OCI-M2 (cell line): ENCODE data around the gene C13orf42.
"Not testable (repeated sequence)": the region's sequence is repeated elsewhere in the genome, so short reads cannot be mapped to it uniquely, and the experiment has no call there.

Source experiments
- DNase-seq: peaks from one replicate; lab custom pipeline; 2025; ENCODE audit not compliant: unreplicated experiment; lab: John Stamatoyannopoulos, UW

C13orf42 gene

DNA sequence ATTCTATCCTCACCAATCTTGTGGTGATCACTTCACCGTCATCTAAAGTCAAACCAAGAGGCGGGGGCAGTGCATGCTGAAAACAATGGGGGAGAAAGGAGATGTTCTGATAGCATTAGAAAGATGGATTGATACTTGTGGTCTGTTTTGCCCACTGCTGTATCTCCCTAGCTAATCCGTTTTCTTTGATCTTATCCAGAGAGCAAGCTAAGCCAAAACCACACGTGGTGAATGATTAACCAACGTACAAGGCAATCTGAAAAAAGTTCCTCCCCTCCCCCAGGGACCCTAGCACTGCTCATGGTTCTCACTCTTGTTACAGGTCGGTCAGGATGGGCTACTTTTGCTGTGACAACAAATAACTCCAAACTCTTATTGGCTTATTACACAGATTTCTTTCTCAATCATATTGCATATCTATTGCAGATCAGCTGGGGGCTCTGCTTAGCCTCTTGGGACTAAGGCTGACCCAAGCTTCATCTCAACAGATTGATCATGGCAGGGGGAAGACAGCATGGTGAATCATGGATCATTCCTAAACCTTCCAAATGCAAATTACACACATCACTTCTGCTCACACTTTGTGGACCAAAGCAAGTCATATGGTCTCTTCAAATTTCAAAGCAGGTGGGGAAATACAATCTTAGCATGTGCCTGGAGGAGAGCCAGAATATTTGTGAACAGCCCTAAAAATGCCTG is 11.9 kb upstream of the C13orf42 start:
- DNase-seq = no peak

DNA sequence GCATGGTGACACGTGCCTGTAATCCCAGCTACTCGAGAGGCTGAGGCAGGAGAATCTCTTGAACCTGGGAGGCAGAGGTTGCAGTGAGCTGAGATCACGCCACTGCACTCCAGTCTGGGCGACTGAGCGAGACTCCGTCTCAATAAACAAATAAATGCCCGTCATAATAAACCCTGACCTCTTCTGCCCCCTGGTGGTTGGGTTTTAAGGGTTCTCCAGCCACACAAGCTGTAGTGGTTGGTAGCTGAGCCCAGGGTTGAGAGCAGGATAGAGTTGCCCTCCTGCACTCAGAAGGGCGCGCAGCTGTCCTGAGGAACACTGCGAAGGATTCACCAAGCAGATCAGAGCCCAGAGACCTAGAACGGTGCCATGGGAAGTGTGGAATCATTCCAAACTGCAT is 9.8 kb upstream of the C13orf42 start:
- not testable (repeated sequence) for DNase-seq

DNA sequence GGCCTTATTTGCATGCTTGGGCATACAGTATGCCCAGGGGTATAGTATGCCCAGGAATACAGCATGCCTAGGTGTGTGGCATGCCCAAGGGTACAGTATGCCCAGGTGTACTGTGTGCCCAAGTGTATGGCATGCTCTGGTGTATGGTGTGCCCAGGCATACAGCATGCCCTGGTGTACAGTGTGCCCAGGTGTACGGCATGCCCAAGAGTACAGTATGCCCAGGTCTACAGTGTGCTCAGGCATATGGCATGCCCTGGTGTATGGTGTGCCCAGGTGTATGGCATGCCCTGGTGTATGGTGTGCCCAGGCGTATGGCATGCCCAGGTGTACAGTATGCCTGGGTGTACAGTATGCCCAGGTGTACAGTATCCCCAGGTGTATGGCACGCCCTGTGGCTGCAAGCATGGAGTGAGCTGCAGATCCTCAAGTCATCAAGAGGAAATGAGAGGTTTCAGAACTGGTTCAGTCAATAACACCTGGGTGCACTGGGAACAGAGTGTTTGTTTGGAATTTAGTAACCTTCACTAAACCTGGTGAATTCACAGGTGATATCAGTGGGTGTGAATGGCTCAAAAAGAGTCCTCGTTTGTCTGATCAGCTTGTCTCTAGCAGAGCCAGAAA is 7.8 kb upstream of the C13orf42 start:
- DNase-seq = no peak

GRCh38 chr13:51113969-51114368 is 2.9 kb upstream of the C13orf42 start:
- no peak for DNase-seq

DNA sequence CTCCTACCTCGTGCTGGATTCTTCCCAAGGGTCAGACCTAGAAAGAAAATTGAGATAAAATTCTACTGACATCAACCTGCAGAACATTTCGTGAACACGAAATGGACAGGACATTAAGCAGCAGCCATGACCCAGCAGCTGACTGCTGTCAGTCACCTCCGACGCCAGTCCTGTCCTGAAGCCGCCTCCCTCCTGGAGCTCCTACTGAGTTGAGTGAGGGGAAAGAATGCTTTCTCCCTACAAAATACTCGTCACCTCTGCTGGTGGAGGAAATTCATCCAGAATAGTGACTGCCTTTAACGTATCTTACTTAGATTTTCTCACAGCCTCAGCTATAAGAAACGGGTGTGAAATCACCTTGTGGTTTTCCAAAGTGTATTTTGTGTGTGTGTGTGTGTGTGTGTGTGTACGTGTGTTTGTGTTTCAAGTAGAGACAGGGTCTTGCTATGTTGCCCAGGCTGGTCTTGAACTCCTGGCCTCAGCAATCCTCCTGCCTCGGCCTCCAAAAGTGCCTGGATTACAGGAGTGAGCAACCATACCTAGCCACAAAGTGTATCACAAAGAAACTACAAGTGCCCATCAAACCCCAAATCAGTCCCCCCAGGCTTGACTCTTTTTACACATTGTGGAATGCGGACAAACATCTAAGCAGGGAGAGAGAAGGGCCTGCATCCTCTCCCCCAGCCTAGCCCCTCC is 2.3 kb upstream of the C13orf42 start:
- no peak for DNase-seq

DNA sequence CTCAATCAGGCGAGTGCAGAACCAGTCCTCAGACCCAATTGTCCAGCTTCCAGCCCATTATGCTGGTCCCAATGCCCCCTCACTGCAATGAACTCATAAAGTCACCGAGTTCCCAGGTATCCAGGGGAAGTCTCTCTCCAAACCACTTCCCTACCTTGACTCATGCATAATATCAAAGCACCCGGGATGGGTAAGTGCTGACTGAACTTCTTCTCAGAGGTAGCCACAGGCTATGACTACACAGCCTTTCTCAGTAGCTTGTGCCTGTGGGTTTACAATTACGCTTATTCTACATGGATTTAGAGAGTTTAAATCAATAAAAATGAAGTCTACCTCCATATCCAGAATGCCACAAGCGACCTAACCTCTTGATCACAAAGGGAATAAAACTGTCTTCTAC is 1.7 kb upstream of the C13orf42 start:
- DNase-seq = no peak

DNA sequence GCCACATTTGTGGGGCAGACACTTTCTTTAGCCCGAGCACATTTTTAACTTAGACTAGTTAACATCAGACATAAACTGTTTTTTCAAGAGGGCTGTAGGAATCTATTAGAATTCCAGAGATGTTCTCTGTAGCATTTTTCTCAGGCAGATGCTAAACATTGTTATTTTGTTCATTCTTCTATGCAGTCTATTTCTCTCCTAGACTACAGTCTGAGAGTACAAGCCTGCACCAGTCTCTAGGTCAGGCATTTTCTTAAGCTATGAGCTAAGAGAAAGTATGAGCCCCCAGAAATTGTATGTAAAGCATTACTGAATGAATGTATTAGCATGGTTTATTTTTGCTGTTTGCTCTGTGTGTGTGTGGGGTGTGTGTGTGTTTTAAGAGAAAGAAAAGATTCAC is 923 bp upstream of the C13orf42 start:
- DNase-seq = no peak

GRCh38 chr13:51107996-51108395 is 3.1 kb downstream of the C13orf42 start:
- DNase-seq = no peak

- no peak for DNase-seq
Observed at GRCh38 chr13:51105046-51105445, 6.0 kb downstream of the C13orf42 start.

- no peak for DNase-seq
Observed at GRCh38 chr13:51101636-51102235, 9.3 kb downstream of the C13orf42 start.

DNA sequence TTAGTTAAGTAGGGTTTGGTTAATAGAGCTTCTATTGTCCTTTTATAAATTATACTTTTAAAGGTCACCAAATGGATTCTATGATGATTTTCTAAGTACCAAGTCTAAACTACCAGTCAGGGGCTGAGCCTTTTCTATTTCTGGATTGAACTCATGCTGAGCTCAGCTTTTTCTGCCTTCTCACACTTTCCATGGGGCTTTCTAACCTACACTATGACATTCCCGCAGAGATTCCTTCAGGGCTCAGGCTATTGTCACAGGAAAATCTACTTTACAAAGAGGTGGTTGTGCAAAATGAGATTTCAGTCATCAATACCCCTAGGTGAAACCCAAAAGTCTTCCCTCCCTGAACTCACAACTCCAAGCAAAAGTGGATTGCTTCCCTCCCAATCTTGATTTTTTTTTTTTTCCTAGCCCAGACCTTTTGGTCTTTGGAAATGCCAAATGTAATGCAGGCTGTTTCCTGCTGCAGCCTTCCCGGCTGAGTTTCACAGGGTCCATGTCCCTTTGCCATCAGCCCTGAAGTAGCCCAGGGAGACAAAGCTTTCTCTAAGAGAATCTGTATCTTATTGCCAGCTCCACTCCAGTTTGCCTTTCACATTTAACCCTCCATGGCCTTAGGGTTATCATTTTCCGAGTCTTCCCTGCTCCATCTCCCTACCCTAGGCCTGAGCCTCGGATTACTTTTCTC is 13.6 kb downstream of the C13orf42 start:
- DNase-seq = no peak

GRCh38 chr13:51096131-51096530 is 14.9 kb downstream of the C13orf42 start:
- no peak for DNase-seq

- DNase-seq = no peak
Observed at GRCh38 chr13:51093574-51093973, 17.5 kb downstream of the C13orf42 start.

DNA sequence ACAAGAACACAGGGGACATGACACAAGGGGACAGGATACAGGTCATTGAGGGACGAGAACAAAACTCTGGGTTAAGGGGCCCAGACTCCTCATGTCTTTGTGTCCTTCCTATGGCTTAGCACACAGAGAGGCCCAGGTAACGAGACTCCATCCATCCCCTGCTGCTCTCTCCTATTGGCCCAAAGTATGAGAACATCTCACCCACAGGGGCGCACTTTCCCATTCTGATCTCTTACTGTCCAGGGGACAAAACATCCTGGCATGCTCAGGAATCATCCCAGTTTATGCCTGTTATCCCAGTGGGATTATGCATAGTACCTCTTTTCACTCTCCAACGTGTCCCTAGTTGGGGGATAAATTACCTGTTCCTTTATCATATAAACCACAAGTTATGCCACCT is 19.2 kb downstream of the C13orf42 start:
- DNase-seq = no peak

DNA sequence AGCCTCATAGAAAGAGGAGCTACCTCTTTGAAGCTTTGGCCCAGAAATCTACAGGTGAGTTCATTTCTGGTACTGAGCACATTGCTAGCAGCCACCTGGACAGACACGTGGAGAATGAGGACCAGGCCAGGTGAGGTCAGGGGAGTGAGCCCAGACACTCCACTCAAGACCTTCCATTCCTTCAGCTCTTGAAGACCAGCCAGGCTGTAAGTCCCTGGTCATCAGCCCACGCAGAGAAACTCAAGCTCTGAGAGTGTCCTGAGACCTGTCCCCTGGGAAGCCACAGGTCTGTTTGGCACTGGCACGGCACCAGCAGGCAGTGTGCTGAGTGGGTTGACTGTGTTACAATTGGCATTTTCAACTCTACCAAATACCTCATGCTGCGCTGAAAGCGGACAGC is 27.4 kb downstream of the C13orf42 start:
- no peak for DNase-seq

GRCh38 chr13:51080478-51081065 is 30.5 kb downstream of the C13orf42 start:
- DNase-seq = not testable (repeated sequence)

- DNase-seq = no peak
Observed at GRCh38 chr13:51071493-51071892, 39.6 kb downstream of the C13orf42 start.

DNA sequence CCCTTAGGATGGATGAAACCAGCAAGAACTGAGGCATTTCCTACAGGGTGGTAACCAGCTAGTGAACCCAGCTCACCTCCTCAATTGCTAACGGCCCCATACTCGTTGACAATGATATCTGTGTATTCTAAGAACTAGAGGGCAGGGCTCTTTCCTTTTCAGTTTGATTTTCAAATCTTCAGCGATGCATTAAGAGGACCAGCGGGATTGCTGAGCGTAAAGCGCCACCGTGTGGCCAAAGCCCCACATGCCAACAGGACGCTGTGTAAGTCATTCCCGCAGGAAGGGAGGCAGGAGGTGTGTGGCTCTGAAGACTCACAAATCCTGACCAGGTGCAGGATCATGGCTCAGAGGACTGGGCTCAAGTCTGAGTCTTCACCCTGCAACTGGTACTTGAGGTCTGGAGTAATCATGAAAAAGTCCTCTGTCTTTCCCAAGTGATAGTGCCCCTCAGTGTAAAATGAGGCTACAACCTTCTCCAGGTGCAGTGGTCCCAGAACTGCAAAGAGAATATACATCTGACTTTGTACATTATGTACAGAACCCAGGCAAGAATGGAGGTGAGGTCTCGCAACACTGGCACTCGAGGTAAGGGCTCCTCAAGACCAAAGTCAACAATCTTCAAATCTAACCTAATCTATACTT is 40.9 kb downstream of the C13orf42 start:
- peak; percentile 38 for DNase-seq

DNA sequence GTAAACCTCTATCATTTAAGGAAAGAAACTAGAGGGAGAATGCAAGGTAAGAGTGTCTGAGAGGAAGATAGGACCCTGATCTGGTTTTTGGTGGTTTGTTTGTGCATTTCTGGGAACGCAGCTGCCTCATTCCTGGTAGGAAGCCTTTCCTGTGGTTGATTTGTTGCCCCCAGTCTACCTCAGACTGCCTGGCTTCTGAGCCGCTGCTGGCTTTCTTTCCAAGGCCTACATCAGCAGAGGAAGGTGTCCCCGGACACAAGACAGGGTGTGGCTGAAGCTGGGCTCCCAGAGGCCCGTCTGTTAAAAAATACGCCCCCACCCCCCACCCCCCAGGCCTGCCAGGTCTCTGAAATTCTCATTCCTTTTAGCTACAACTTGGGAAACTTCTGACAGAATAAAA is 42.6 kb downstream of the C13orf42 start:
- no peak for DNase-seq

GRCh38 chr13:51067706-51068105 is 43.4 kb downstream of the C13orf42 start:
- no peak for DNase-seq
